Effector CD4-positive, alpha-beta T cell (primary cell): ENCODE data around the gene NUDT22.
A peak's percentile ranks its signal among the peaks of the same experiment; 100 is the strongest.

Source experiments
- DNase-seq: peaks from one replicate; pipeline ENCODE4 v3.0.0-alpha.2; 2020
- total RNA-seq: gene quantifications from one replicate; lab custom pipeline; 2026; lab: John Stamatoyannopoulos, UW

The NUDT22 gene, protein sequence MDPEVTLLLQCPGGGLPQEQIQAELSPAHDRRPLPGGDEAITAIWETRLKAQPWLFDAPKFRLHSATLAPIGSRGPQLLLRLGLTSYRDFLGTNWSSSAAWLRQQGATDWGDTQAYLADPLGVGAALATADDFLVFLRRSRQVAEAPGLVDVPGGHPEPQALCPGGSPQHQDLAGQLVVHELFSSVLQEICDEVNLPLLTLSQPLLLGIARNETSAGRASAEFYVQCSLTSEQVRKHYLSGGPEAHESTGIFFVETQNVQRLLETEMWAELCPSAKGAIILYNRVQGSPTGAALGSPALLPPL
- total RNA-seq: 25.9 reads per million, percentile 53 among the genes with 10 or more reads in this experiment

GRCh38 chr11:64225608-64226506, at the start of gene NUDT22, which contains the start of gene TRPT1:
Gene NUDT22, plus strand, starts transcription at chr11:64226274. Its CDS starts 379 bp downstream, at chr11:64226653.
Gene TRPT1, minus strand, starts transcription at chr11:64226186. Its CDS starts 326 bp downstream, at chr11:64225860.
- DNase-seq: peak; percentile 87

- no peak for DNase-seq
These were observed 49.3 kb upstream of the NUDT22 start for GRCh38 chr11:64176751-64177150.

GRCh38 chr11:64178203-64178602, 47.9 kb upstream of the NUDT22 start:
- no peak for DNase-seq

GRCh38 chr11:64178951-64179639, 47.0 kb upstream of the NUDT22 start:
- DNase-seq: no peak

GRCh38 chr11:64180891-64181290, 45.2 kb upstream of the NUDT22 start:
- DNase-seq: no peak

DNA sequence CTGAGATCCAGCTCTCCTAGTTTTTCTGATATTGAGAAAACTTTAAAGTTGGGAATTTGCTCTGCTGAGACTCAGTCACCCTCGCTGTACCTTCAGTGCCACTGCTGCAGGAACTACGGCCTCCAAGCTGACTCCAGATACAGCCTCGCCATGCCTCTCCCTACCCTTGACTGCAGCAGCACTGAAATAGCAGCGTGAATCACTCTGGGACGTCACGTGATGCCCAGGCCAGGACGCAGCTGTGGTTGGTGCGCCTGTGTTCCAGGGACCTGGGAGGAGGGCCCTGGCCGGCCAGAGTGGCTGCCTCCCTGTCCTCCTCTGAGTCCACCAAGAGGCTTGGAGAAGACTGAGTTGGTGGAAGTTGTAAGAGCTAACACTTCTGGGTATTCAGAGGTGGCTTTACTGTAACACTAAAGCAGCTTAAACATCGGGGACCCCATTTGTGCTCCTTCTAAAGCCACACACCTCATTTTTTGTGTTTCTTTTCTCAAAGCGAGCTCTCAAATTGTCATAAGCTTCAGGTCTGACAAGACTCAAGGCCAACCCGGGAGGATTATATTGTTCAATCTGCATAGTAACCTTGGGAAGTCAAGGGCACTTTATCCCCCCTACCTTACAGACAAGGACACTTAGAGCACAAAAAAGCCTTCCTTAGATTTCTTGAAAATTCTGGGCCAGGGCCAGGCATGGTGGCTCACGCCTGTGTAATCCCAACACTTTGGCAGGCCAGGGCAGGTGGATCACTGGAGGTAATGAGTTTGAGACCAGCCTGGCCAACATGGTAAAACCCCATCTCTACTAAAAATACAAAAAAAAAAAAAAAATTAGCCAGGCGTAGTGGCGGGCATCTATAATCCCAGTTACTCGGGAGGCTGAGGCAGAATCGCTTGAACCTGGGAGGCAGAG, 44.3 kb upstream of the NUDT22 start:
- no peak for DNase-seq

- no peak for DNase-seq
These were observed 42.2 kb upstream of the NUDT22 start for GRCh38 chr11:64183890-64184289.

DNA sequence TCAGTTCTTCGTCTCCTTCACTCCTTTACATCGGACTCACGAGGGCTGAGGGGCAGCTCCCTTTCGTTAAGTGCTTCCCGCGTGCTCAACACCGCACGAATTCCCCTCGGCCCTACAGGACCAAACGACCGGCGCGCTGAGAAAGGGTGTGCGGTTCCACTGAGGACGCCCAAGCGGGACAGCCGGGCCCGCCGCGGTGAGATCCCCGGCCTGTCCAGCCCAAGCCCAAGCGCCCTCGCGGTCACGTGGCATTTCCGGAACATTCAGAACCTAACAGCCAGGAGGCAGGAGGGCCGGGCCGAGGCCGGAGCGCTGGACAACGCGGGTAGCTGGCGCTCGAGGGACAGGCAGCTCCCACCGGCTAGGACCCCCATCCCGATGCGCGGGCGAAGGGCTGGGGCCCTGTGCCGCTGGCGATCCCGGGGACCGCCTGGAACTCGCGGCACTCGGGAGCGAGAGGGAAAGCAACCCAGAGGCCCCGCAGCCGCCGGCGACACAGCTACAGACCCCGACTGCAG, 40.8 kb upstream of the NUDT22 start:
- DNase-seq: no peak

DNA sequence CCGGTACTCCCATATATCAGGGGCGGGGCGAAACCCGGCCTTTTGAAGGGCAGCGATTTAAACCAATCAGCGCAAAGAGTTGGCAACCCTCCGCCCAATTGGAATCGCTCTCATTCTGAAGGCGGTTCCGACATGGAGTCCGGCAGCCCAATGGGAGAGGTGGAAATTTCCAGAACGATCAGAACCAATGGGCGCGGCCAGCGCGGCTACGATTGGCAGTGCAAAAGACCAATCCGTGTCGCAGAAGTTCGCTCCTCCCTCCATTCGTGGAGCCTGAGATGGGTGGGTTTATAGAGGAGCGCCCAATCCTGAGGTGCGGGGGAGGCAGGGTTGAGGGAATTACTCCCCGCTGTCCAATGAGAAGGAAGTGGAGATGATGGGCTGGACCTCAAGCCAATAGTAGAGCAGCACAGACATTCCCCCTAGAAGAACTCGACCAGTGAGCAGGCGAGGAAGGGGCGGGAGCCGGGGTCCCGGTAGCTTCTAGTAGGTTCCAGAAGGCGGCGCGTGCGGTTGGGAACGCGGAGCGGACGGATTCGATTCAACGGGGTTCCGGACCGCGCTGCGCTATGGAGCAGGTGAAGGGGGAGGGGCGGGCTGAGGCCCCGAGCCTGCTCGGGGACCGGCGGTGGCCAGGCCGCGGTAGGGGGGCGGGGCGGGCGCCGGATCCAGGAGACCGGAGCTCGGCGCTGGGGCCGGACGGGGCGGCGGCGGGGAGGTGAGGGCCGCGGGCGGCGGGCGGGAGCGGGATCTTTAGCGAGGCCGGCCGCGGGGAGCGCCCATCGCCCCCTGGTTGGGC, 40.2 kb upstream of the NUDT22 start, which contains the start of gene STIP1:
STIP1 (plus strand) TSS at position 479 of the 799 bp plus-strand sequence; CDS start at position 570, 91 bp downstream.
- peak; percentile 97 for DNase-seq

GRCh38 chr11:64186492-64187165, 39.4 kb upstream of the NUDT22 start:
- peak; percentile 27 for DNase-seq

DNA sequence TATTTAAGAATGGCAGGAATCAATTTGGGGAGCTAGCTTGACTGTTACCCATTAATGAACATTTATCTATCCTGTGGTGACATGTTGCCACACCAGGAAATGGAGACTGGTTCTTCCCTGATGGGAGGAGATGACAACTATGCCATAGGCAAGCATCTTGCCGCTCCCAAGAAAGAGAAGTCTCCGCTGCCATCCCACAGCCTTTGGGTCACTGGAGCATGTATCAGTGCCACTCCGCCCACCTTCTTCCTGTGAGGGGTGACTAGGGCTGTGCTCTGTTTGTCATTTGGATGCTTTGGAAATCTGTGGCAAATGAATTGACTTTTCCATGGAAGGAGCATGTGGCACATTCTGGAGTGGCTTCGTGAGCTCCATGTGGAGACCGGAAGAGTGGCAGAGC, 33.6 kb upstream of the NUDT22 start:
- DNase-seq: no peak

DNA sequence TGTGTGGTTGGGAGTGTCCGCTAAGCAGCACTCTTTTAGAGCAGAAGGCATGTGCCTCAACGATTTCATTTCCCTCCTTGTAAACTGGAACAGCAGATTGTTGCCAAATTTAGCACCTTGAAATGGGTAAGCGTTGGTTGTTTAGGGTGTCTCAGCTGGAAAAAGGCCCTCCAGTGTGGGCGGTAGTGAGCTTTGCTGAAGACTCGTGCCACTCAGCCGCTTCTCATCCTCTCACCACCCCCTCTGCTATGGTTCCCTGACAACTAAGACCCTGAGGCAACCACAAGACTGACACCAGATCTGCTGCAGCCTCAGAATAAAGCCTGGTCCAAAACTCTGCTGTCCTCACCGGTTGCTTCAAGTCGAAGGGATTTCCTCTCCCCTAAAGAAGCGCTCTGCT, 29.4 kb upstream of the NUDT22 start:
- no peak for DNase-seq

- no peak for DNase-seq
These were observed 27.6 kb upstream of the NUDT22 start for GRCh38 chr11:64198511-64198910.

GRCh38 chr11:64201543-64201942, 24.5 kb upstream of the NUDT22 start:
- DNase-seq: no peak

GRCh38 chr11:64202992-64203391, 23.1 kb upstream of the NUDT22 start:
- no peak for DNase-seq

DNA sequence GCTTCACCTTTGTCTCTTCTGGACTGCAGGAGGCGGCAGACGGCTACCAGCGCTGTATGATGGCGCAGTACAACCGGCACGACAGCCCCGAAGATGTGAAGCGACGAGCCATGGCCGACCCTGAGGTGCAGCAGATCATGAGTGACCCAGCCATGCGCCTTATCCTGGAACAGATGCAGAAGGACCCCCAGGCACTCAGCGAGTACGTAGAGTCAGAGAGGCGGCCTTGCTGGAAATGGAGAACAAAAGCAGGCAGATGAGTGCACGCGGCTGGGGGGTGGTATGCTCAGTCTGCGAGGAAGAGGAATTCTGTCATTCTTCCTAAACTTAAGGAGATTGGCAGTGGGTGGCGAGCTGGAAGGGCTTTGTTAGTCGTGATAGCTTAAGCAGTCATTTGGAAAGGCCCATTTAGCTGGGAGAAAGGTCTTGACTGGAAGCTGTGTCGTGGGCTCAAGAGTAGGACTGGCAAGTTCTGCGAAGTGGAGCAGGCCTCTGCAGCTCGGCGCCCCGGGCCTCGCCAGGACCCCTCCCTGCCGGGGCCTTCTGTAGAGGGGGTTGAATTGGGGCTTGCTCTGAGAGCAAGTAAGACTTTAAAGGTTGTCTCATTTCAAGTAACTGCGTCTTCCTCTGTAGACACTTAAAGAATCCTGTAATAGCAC, 22.5 kb upstream of the NUDT22 start:
- DNase-seq: no peak

- no peak for DNase-seq
These were observed 22.0 kb upstream of the NUDT22 start for GRCh38 chr11:64204080-64204440.

DNA sequence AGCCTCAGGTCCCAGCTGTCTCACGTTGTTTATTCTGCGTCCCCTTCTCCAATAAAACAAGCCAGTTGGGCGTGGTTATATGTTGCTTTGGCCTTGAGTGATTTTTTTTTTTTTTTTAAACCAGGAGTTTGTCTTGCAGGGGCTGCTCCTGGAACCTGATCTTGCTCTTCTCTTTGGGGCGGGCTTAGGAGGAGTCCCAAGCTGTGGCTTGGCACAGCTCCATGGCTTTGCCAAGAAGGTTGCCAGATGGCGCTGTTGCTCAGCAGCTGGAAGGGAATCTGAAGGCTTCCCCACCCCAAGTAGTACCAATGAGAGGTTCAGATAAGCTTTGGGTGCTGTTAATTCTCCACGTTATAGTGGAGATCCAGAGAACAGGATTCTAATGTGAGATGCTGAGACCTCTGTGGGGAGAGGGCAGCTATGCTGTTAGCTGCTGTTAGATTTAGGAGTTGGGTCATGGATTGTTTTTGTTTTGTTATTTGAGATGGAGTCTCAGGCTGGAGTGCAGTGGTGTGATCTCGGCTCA, 21.5 kb upstream of the NUDT22 start:
- DNase-seq: peak; percentile 82
